IMR-90 (cell line): ENCODE measurements around the gene UBL3. TPM values are rescaled to one million over a fixed set of nuclear protein-coding genes. Genes with fewer than 3 reads are reported as not detected.

ENCODE experiments used
- ATAC-seq: fragments of 200-7000 bp; cut with Tn5 transposase; 2 replicates; pipeline ENCODE4 v1.9.1; 2020; ENCODE audit warnings: low read depth, mild to moderate bottlenecking, moderate library complexity
- BruUV-seq: library from RNA; stranded (reverse); fragments of 400-500 nt; replicated peaks from 2 replicates; lab custom pipeline; 2021; lab: Mats Ljungman, UMichigan
- CTCF ChIA-PET: fragments of 300-600 bp; formaldehyde crosslinking; extraction: SDS; loops from one replicate; lab custom pipeline; 2021; ENCODE audit warnings: antibody characterized with exemption; lab: Yijun Ruan, JAX
- POLR2A ChIA-PET: fragments of 300-600 bp; sonication (Branson Sonifier 250); formaldehyde crosslinking; loops from one replicate; lab custom pipeline; 2022; ENCODE audit warnings: antibody characterized with exemption; ENCODE audit not compliant: unreplicated experiment; lab: Charles Lee
- DNase-seq: peaks from one replicate; pipeline ENCODE4 v3.0.0; 2013
- H2AFZ ChIP-seq: replicated peaks from 2 replicates; pipeline ENCODE3; 2013; ENCODE audit warnings: low read length, mild to moderate bottlenecking; ENCODE audit not compliant: poor library complexity
- H2AK5ac ChIP-seq: 2 replicates; pipeline ENCODE4 v1.6.1; 2013; ENCODE audit warnings: low read depth, low read length, inconsistent platforms
- H2AK9ac ChIP-seq: replicated peaks from 2 replicates; pipeline ENCODE3; 2013; ENCODE audit warnings: mild to moderate bottlenecking, low read depth, low read length, moderate library complexity; ENCODE audit not compliant: poor library complexity
- H2BK120ac ChIP-seq: 2 replicates; pipeline ENCODE4 v1.6.1; 2013; ENCODE audit warnings: low read depth, low read length, inconsistent platforms
- H2BK15ac ChIP-seq: 3 replicates; pipeline ENCODE4 v1.6.1; 2013; ENCODE audit warnings: low read depth, low read length, inconsistent platforms
- H2BK20ac ChIP-seq: 2 replicates; pipeline ENCODE4 v1.6.1; 2013; ENCODE audit warnings: low read depth, mild to moderate bottlenecking, inconsistent platforms, low read length, moderate library complexity
- H2BK5ac ChIP-seq: 2 replicates; pipeline ENCODE4 v1.6.1; 2013; ENCODE audit warnings: mild to moderate bottlenecking, low read depth, low read length, inconsistent platforms; ENCODE audit not compliant: poor library complexity, severe bottlenecking
- H3K14ac ChIP-seq: replicated peaks from 2 replicates; pipeline ENCODE4 v1.6.1; 2013; ENCODE audit warnings: low read depth, low read length, inconsistent platforms
- H3K18ac ChIP-seq: 2 replicates; pipeline ENCODE4 v1.6.1; 2013; ENCODE audit warnings: low read depth, low read length, control low read depth
- H3K23ac ChIP-seq: 2 replicates; pipeline ENCODE4 v1.6.1; 2013; ENCODE audit warnings: low read depth, low read length, inconsistent platforms
- H3K27ac ChIP-seq: 2 replicates; pipeline ENCODE4 v1.5.1; 2013; ENCODE audit warnings: mild to moderate bottlenecking, control low read depth, low read length; ENCODE audit not compliant: insufficient read depth
- H3K27me3 ChIP-seq: 2 replicates; pipeline ENCODE4 v1.6.1; 2013; ENCODE audit warnings: low read length; ENCODE audit not compliant: control insufficient read depth, insufficient read depth
- H3K36me3 ChIP-seq: 2 replicates; pipeline ENCODE4 v1.6.1; 2013; ENCODE audit warnings: low read length, mixed read lengths; ENCODE audit not compliant: control insufficient read depth, insufficient read depth
- H3K4ac ChIP-seq: 2 replicates; pipeline ENCODE4 v1.6.1; 2013; ENCODE audit warnings: low read depth, low read length, inconsistent platforms
- H3K4me1 ChIP-seq: 2 replicates; pipeline ENCODE4 v1.6.1; 2013; ENCODE audit warnings: low read length, mixed read lengths; ENCODE audit not compliant: control insufficient read depth, insufficient read depth
- H3K4me2 ChIP-seq: 2 replicates; pipeline ENCODE4 v1.6.1; 2013; ENCODE audit warnings: low read depth, mild to moderate bottlenecking, control low read depth, low read length, moderate library complexity
- H3K4me3 ChIP-seq: 2 replicates; pipeline ENCODE4 v1.5.1; 2013; ENCODE audit warnings: low read depth, mild to moderate bottlenecking, control low read depth, low read length, moderate library complexity; ENCODE audit not compliant: insufficient read depth
- H3K56ac ChIP-seq: 2 replicates; pipeline ENCODE4 v1.6.1; 2013; ENCODE audit warnings: low read length, inconsistent platforms; ENCODE audit not compliant: insufficient read depth; ENCODE audit errors: extremely low read depth
- H3K79me1 ChIP-seq, 2 experiments: 2 replicates each; pipeline ENCODE4 v1.6.1; 2013; ENCODE audit warnings: low read length in 2 of 2, inconsistent platforms in 1 of 2, low read depth in 1 of 2
- H3K9ac ChIP-seq: 2 replicates; pipeline ENCODE4 v1.6.1; 2013; ENCODE audit warnings: low read depth, low read length, control low read depth
- H3K9me1 ChIP-seq: 2 replicates; pipeline ENCODE4 v1.6.1; 2013; ENCODE audit warnings: low read length, inconsistent platforms; ENCODE audit not compliant: insufficient read depth
- H3K9me3 ChIP-seq: 2 replicates; pipeline ENCODE4 v1.6.1; 2013; ENCODE audit warnings: low read length; ENCODE audit not compliant: control insufficient read depth, insufficient read depth
- H4K20me1 ChIP-seq: 2 replicates; pipeline ENCODE4 v1.6.1; 2013; ENCODE audit warnings: low read length, inconsistent platforms; ENCODE audit not compliant: insufficient read depth
- H4K5ac ChIP-seq: 2 replicates; pipeline ENCODE4 v1.6.1; 2013; ENCODE audit warnings: mild to moderate bottlenecking, low read depth, low read length, control low read depth
- H4K8ac ChIP-seq, 2 experiments: 2 replicates each; pipeline ENCODE4 v1.6.1; 2013; ENCODE audit warnings: low read depth in 2 of 2, low read length in 2 of 2, control low read depth in 1 of 2, inconsistent platforms in 1 of 2
- H4K91ac ChIP-seq: 2 replicates; pipeline ENCODE4 v1.6.1; 2013; ENCODE audit warnings: low read depth, low read length, inconsistent platforms; ENCODE audit not compliant: insufficient read depth
- BHLHE40 ChIP-seq: fragments of 150-350 bp; IDR thresholded peaks from 2 replicates; pipeline ENCODE4 v1.6.1; 2016; ENCODE audit warnings: mild to moderate bottlenecking, low read depth, low read length
- CEBPB ChIP-seq: IDR thresholded peaks from 2 replicates; pipeline ENCODE4 v1.6.1; 2012; ENCODE audit warnings: low read depth, low read length, improper control_type of control experiment
- CTCF ChIP-seq: conservative IDR thresholded peaks from 2 replicates; pipeline ENCODE4 v1.5.1; 2012; ENCODE audit warnings: mild to moderate bottlenecking, low read depth, low read length, improper control_type of control experiment
- FOS ChIP-seq: fragments of 150-350 bp; IDR thresholded peaks from 2 replicates; pipeline ENCODE4 v1.6.1; 2016; ENCODE audit warnings: low read depth, low read length
- MAZ ChIP-seq: IDR thresholded peaks from 2 replicates; pipeline ENCODE4 v1.6.1; 2012; ENCODE audit warnings: low read depth, mild to moderate bottlenecking, low read length, improper control_type of control experiment, moderate library complexity, borderline replicate concordance
- RAD21 ChIP-seq: IDR thresholded peaks from 2 replicates; pipeline ENCODE4 v1.6.1; 2012; ENCODE audit warnings: low read length, improper control_type of control experiment
- RCOR1 ChIP-seq: IDR thresholded peaks from 2 replicates; pipeline ENCODE4 v1.6.1; 2012; ENCODE audit warnings: mild to moderate bottlenecking, low read length, improper control_type of control experiment; ENCODE audit not compliant: insufficient replicate concordance
- USF2 ChIP-seq: fragments of 150-350 bp; IDR thresholded peaks from 2 replicates; pipeline ENCODE4 v1.6.1; 2017; ENCODE audit warnings: mild to moderate bottlenecking, antibody characterized with exemption, low read length, low read depth
- WGBS, 2 experiments: methylation state at CpG; one replicate each; pipeline versions ENCODE4 v1.1.5 to v1.1.7; 2013; ENCODE audit warnings: missing lambda C conversion rate in 2 of 2; ENCODE audit not compliant: insufficient read length in 1 of 2; ENCODE audit errors: extremely low coverage in 2 of 2; 5-methylcytosine and 5-hydroxymethylcytosine counted together
- dilution Hi-C: fragments of 300-500 bp; cut with HindIII; formaldehyde crosslinking; loops from one replicate; pipeline ENCODE4 v1.14.3; 2018; ENCODE audit warnings: low sequenced_read_pairs; ENCODE audit not compliant: unreplicated experiment
- in situ Hi-C: fragments of 300-500 bp; cut with MboI; formaldehyde crosslinking; loops from 3 replicates; pipeline ENCODE4 v1.14.3; 2019; ENCODE audit warnings: low sequenced_read_pairs, inconsistent platforms, mixed read lengths
- intact Hi-C: fragments of 100-400 bp; cut with micrococcal nuclease; formaldehyde crosslinking; loops from 2 replicates; pipeline ENCODE4 v1.10.0; 2022
- polyA plus RNA-seq, 3 experiments: library from polyadenylated mRNA; depleted of rRNA; stranded (reverse); fragments of >200 nt; gene quantifications; 2 replicates each; pipeline ENCODE4 v1.2.3, GENCODE V29; 2012; ENCODE audit warnings: low replicate concordance in 1 of 3
- total RNA-seq: library from RNA; depleted of rRNA; stranded (reverse); fragments of >200 nt; gene quantifications from 2 replicates; pipeline ENCODE4 v1.2.3, GENCODE V29; 2012

Gene UBL3
- total and polyA plus RNA-seq, 2 of the 4 experiments (the other 2 are of a cell fraction) = 16.0 to 19.9 TPM

GRCh38 chr13:29752175-29752574 is 98.2 kb downstream of the UBL3 start:
- Histone ChIP-seq H2AFZ (no peak overlapping the region), H4K91ac (no peak overlapping the region; the same call in 1 of the 2 replicates), H2BK15ac (no peak overlapping the region), H2BK5ac (no peak overlapping the region), H3K79me1 (no peaks in the 10 kb centered on the region), H3K36me3 (no peaks in the 10 kb centered on the region), H4K8ac (no peak overlapping the region), H3K14ac (no peak overlapping the region), H3K9ac (no peak overlapping the region), H3K4ac (no peak overlapping the region), H3K9me3 (no peaks in the 10 kb centered on the region), H3K4me1 (no peaks in the 10 kb centered on the region), H2AK9ac (no peak overlapping the region), H4K5ac (no peak overlapping the region), H3K18ac (no peak overlapping the region), H3K56ac (no peak overlapping the region), H3K27ac (no peak overlapping the region), H3K4me2 (no peak overlapping the region), H3K4me3 (no peak overlapping the region), H3K23ac (no peak overlapping the region), H3K27me3 (no peaks in the 10 kb centered on the region), H2BK120ac (no peak overlapping the region), H4K20me1 (no peaks in the 10 kb centered on the region), H3K9me1 (peaks cover 5% of the 10 kb centered on the region), H2AK5ac (no peak overlapping the region), H2BK20ac (no peak overlapping the region)
- ChIA-PET POLR2A (no interaction called here), CTCF (interaction anchor here (1.0 kb wide), 1 partner anchor 52 kb away, joined by 3 read pairs; no protein-coding TSS in a partner anchor)
- BruUV-seq = no TSS peak
- TF ChIP-seq FOS (no peak), BHLHE40 (no peak), CTCF (no peak), RAD21 (no peak), USF2 (no peak), CEBPB (no peak), RCOR1 (no peak), MAZ (no peak)
- ATAC-seq (no peak), DNase-seq (no peak)
- intact Hi-C loops (no loop called here), dilution Hi-C loops (no loop called here), in situ Hi-C loops (no loop called here)
- 72% methylated on average over 2 of the region's 4 CpGs; no CpG with 5 or more reads in 1 of the 2 experiments for WGBS, 2 experiments
